Measurements from ENCODE around the gene ZNF469.

ZNF469 gene

GRCh38 chr16:88343271-88343791, 39.4 kb upstream of the ZNF469 start:
- TF ChIP-seq, protein P1, sequence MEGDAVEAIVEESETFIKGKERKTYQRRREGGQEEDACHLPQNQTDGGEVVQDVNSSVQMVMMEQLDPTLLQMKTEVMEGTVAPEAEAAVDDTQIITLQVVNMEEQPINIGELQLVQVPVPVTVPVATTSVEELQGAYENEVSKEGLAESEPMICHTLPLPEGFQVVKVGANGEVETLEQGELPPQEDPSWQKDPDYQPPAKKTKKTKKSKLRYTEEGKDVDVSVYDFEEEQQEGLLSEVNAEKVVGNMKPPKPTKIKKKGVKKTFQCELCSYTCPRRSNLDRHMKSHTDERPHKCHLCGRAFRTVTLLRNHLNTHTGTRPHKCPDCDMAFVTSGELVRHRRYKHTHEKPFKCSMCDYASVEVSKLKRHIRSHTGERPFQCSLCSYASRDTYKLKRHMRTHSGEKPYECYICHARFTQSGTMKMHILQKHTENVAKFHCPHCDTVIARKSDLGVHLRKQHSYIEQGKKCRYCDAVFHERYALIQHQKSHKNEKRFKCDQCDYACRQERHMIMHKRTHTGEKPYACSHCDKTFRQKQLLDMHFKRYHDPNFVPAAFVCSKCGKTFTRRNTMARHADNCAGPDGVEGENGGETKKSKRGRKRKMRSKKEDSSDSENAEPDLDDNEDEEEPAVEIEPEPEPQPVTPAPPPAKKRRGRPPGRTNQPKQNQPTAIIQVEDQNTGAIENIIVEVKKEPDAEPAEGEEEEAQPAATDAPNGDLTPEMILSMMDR (conservative IDR thresholded peaks at IDR 0.05; ENCODE audit: low read length) = no peak
- no peak for DNase-seq (ENCODE audit: low read depth)
- no peak overlapping the region for H3K4me3 ChIP-seq (ENCODE audit: low read length)

DNA sequence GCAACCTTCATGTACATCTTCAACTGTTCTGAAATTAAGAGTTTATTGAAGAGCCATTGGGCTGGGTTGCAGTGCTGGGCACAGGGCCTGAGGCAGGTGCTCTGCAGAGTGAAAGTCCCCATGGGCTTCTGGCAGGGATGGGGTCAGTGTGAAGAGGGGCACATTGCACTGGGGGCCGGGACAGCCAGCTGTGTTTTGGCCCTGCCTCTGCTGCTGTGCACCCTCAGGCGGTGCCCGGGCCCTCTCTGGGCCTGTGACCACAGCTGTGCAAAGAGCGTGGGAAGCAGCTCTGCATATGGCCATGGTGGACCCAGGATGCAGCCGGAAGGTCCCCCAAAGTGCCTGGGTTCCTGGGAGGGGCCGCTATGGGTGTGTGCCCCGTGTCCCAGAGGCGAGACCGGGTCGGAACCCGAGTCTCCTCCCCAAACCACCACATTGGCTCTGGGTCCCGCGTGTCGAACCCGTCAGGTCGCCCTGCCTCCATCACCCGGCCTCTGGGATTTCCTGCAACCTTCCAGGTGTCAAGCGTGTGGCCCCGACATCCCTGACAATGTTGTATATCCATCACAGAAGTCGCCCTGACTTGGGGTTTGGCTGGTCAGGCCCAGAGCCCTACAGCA, 38.2 kb upstream of the ZNF469 start:
- no peak for DNase-seq (ENCODE audit: low read depth)
- TF ChIP-seq, protein P1 (conservative IDR thresholded peaks at IDR 0.05; ENCODE audit: low read length) = no peak
- no peak overlapping the region for H3K4me3 ChIP-seq (ENCODE audit: low read length)

GRCh38 chr16:88345031-88345720, 37.6 kb upstream of the ZNF469 start:
- H3K4me3 ChIP-seq (ENCODE audit: low read length) = no peak overlapping the region
- no peak for DNase-seq (ENCODE audit: low read depth)
- TF ChIP-seq, protein P1 (conservative IDR thresholded peaks at IDR 0.05; ENCODE audit: low read length) = no peak

GRCh38 chr16:88345721-88346560, 36.8 kb upstream of the ZNF469 start:
- no peak overlapping the region for H3K4me3 ChIP-seq (ENCODE audit: low read length)
- TF ChIP-seq, protein P1 (conservative IDR thresholded peaks at IDR 0.05; ENCODE audit: low read length) = no peak
- DNase-seq (ENCODE audit: low read depth) = no peak

DNA sequence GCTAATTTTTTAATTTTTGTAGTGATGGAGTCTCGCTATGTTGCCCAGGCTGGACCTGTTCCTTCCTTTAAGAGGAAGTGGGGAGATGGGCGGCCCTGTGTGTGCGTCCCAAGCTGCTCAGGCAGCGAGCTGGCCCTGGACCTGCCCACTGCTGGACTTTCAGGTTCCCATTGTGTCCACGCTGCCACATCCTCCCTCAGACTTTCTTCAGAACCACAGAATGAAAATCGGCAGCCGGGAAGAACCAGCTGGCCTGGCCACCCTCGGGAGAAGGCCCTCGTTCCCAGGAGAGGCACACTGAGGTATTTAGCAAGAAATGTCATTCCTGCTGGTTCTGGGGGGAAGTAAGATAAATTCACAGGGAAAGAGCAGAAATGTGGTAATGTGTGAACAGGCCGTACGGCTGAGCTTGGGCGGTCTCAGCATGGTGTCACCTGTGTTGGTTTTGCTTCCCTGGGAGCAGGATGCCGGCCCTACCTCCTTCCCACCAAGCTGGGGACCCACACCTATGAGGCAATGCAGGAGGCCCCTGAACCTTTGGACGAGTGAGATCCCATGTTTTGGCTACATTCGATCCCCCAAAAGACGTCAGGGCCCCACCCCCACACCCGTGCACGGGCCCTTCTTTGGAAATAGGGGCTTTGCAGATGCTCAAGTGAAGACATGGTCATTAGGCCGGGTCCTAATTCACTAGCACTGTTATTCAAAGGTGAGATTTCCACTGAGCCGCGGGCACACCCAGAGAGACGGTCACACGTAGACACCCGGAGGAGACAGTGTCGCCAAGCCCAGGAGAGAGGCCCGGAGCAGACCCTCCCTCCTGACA, 35.9 kb upstream of the ZNF469 start:
- TF ChIP-seq, protein P1 (conservative IDR thresholded peaks at IDR 0.05; ENCODE audit: low read length) = no peak
- H3K4me3 ChIP-seq (ENCODE audit: low read length) = no peak overlapping the region
- DNase-seq (ENCODE audit: low read depth) = no peak

- H3K4me3 ChIP-seq (ENCODE audit: low read length) = no peak overlapping the region
- no peak for DNase-seq (ENCODE audit: low read depth)
- TF ChIP-seq, protein P1 (conservative IDR thresholded peaks at IDR 0.05; ENCODE audit: low read length) = no peak
Measured at GRCh38 chr16:88347656-88348376, 34.9 kb upstream of the ZNF469 start.

All from AG10803 (cell line).